HL-60/S4 treated with retinoic acid at 250 ng/mL for 4 days and 3 days (cell line): ENCODE data around the gene JHY.

Experiments used
- in situ Hi-C: fragments of 300-500 bp; cut with MboI; formaldehyde crosslinking; loops from 2 replicates; pipeline ENCODE4 v1.7.0; 2022; ENCODE audit warnings: low sequenced_read_pairs

Gene JHY

GRCh38 chr11:122882189-122882856 lies at the start of gene JHY:
JHY (plus strand) TSS chr11:122882759; CDS start chr11:122885850, 3,091 bp downstream.
- in situ Hi-C loops: no loop called here

- in situ Hi-C loops: no loop called here
These were observed 48.6 kb upstream of the JHY start for GRCh38 chr11:122833846-122834464.

GRCh38 chr11:122836916-122837315 lies 45.6 kb upstream of the JHY start:
- in situ Hi-C loops: no loop called here

- in situ Hi-C loops: no loop called here
These were observed 44.8 kb upstream of the JHY start for GRCh38 chr11:122837528-122838346.

GRCh38 chr11:122843281-122844141 lies 39.0 kb upstream of the JHY start:
- in situ Hi-C loops: loop anchor here (10.0 kb wide), 1 partner anchor 49 kb away; no protein-coding TSS in a partner anchor

GRCh38 chr11:122847466-122847865 lies 35.1 kb upstream of the JHY start:
- in situ Hi-C loops: loop anchor here (10.0 kb wide), 1 partner anchor 53 kb away; no protein-coding TSS in a partner anchor

GRCh38 chr11:122848186-122848585 lies 34.4 kb upstream of the JHY start:
- in situ Hi-C loops: loop anchor here (10.0 kb wide), 1 partner anchor 53 kb away; no protein-coding TSS in a partner anchor

GRCh38 chr11:122850076-122850631 lies 32.4 kb upstream of the JHY start:
- in situ Hi-C loops: no loop called here

GRCh38 chr11:122851366-122851966 lies 31.1 kb upstream of the JHY start:
- in situ Hi-C loops: no loop called here

- in situ Hi-C loops: no loop called here
These were observed 30.3 kb upstream of the JHY start for GRCh38 chr11:122852074-122852795.

GRCh38 chr11:122852796-122853160 lies 29.8 kb upstream of the JHY start:
- in situ Hi-C loops: no loop called here

- in situ Hi-C loops: no loop called here
These were observed 29.3 kb upstream of the JHY start for GRCh38 chr11:122853261-122853660.

GRCh38 chr11:122853971-122854446 lies 28.6 kb upstream of the JHY start:
- in situ Hi-C loops: no loop called here

- in situ Hi-C loops: loop anchor here (10.0 kb wide), 1 partner anchor 163 kb away; no protein-coding TSS in a partner anchor
These were observed 20.9 kb upstream of the JHY start for GRCh38 chr11:122861631-122862030.

- in situ Hi-C loops: loop anchor here (10.0 kb wide), 1 partner anchor 163 kb away; no protein-coding TSS in a partner anchor
These were observed 20.5 kb upstream of the JHY start for GRCh38 chr11:122862091-122862490.

- in situ Hi-C loops: loop anchor here (10.0 kb wide), 1 partner anchor 162 kb away; no protein-coding TSS in a partner anchor
These were observed 19.4 kb upstream of the JHY start for GRCh38 chr11:122863154-122863553.

- in situ Hi-C loops: loop anchor here (10.0 kb wide), 1 partner anchor 161 kb away; no protein-coding TSS in a partner anchor
These were observed 18.7 kb upstream of the JHY start for GRCh38 chr11:122863704-122864326.

GRCh38 chr11:122864386-122865115 lies 18.0 kb upstream of the JHY start:
- in situ Hi-C loops: loop anchor here (10.0 kb wide), 1 partner anchor 160 kb away; no protein-coding TSS in a partner anchor
